ENCODE data around the gene MAJIN. TPM values are rescaled to one million over a fixed set of nuclear protein-coding genes. Genes with fewer than 3 reads are reported as not detected.

MAJIN gene
- polyA plus RNA-seq, 1 of the 3 experiments (the other 2 are of a cell fraction), result not detected

DNA sequence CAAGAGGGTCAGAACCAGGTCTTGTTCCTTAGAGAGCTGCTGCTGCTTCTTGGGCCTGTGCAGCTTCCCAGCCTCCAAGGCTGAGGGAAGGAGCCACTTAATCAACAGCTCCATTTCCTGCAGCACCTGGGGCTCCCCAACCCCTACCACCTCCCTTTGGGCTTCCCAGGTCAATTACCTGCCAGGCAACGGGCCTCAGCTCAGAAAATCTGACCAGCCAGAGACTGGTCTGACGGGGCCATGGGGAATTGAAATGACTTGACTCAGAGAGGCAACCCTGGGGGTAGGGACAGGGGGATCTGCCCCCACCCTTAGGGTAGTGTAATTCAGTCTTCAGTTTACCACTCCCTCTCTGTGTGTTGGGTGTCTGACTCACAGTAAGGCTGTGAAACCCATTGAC lies 4.7 kb upstream of the MAJIN start:
- TF ChIP-seq RAD21 (IDR thresholded peaks at IDR 0.05; ENCODE audit: low read length) (no peak), FOXJ3 (CRISPR knock-in tag; IDR thresholded peaks at IDR 0.05) (no peak), NRF1 (IDR thresholded peaks at IDR 0.05; ENCODE audit: low read depth, low read length) (no peak), EZH2phosphoT487 (IDR thresholded peaks at IDR 0.05; ENCODE audit: borderline replicate concordance, low read depth) (no peak), JUND (IDR thresholded peaks at IDR 0.05) (no peak), GATA2 (CRISPR knock-in tag; IDR thresholded peaks at IDR 0.05) (no peak), EP300 (IDR thresholded peaks at IDR 0.05; ENCODE audit: borderline replicate concordance in 1 of 2, low read depth in 1 of 2, low read length in 1 of 2) (no peak), TAF1 (IDR thresholded peaks at IDR 0.05; ENCODE audit: borderline replicate concordance, low read depth, low read length) (no peak)
- TF ChIP-seq, protein P1, sequence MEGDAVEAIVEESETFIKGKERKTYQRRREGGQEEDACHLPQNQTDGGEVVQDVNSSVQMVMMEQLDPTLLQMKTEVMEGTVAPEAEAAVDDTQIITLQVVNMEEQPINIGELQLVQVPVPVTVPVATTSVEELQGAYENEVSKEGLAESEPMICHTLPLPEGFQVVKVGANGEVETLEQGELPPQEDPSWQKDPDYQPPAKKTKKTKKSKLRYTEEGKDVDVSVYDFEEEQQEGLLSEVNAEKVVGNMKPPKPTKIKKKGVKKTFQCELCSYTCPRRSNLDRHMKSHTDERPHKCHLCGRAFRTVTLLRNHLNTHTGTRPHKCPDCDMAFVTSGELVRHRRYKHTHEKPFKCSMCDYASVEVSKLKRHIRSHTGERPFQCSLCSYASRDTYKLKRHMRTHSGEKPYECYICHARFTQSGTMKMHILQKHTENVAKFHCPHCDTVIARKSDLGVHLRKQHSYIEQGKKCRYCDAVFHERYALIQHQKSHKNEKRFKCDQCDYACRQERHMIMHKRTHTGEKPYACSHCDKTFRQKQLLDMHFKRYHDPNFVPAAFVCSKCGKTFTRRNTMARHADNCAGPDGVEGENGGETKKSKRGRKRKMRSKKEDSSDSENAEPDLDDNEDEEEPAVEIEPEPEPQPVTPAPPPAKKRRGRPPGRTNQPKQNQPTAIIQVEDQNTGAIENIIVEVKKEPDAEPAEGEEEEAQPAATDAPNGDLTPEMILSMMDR (IDR thresholded peaks at IDR 0.05), result no peak
- ChIA-PET CTCF (interaction anchor here (1.0 to 1.6 kb wide), 2 partner anchors 22 to 38 kb away, joined by 3 to 4 read pairs; partner anchors contain the start of gene ARL2), POLR2A (no interaction called here)
- H3K4me3 ChIP-seq (ENCODE audit: low read depth in 2 of 2, low read length in 1 of 2), result no peak overlapping the region
- H3K79me2 ChIP-seq (ENCODE audit: insufficient read depth), result no peaks in the 10 kb centered on the region
- H3K9me3 ChIP-seq, result no peaks in the 10 kb centered on the region
- H3K27ac ChIP-seq (ENCODE audit: low read depth in 2 of 2, low read length in 1 of 2), result no peak overlapping the region
- no peaks in the 10 kb centered on the region for H3F3A ChIP-seq (replicated peaks; ENCODE audit: insufficient read depth)
- no peaks in the 10 kb centered on the region for H3K9me2 ChIP-seq
- WGBS (ENCODE audit: low lambda C conversion rate), result 30% methylated on average over 2 of the region's 2 CpGs
- no peaks in the 10 kb centered on the region for H4K20me1 ChIP-seq (ENCODE audit: insufficient read depth)
- no peak for DNase-seq
- no peaks in the 10 kb centered on the region for H3K4me1 ChIP-seq (ENCODE audit: control insufficient read depth in 1 of 2, insufficient read depth in 2 of 2, low read depth in 1 of 2, low read length in 1 of 2)
- no peaks in the 10 kb centered on the region for H3K36me3 ChIP-seq (replicated peaks in 1 of 2; ENCODE audit: control insufficient read depth in 1 of 2, insufficient read depth in 2 of 2, low read length in 1 of 2)
- no peak overlapping the region for H3K4me2 ChIP-seq
- H2AFZ ChIP-seq (ENCODE audit: low read depth), result no peak overlapping the region
- no peak overlapping the region for H3K9ac ChIP-seq
- H3K27me3 ChIP-seq (ENCODE audit: insufficient read depth), result no peaks in the 10 kb centered on the region

DNA sequence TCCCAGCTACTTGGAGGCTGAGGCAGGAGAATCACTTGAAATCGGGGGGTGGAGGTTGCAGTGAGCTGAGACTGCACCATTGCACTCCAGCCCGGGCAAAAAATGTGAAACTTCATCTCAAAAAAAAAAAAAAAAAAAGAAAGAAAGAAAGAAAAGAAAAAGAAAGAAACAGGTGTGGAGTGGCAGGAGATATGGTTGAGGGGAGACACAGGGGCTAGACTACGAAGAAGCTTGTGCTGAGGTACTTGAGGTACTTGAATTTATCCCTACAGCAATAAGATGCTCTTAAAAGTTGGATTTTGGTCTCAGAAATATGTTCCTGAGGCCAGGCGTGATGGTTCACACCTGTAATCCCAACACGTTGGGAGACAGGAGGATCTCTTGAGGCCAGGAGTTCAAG lies 2.2 kb upstream of the MAJIN start:
- POLR2A ChIA-PET, result no interaction called here
- H3K9ac ChIP-seq, result no peak overlapping the region
- WGBS (ENCODE audit: low lambda C conversion rate), result 38% methylated on average over 5 of the region's 5 CpGs
- H3K4me3 ChIP-seq (ENCODE audit: low read depth in 2 of 2, low read length in 1 of 2), result no peak overlapping the region
- TF ChIP-seq TAF1 (IDR thresholded peaks at IDR 0.05; ENCODE audit: borderline replicate concordance, low read depth, low read length) (no peak), GABPA (IDR thresholded peaks at IDR 0.05; ENCODE audit: low read depth) (no peak), NFIC (IDR thresholded peaks at IDR 0.05; ENCODE audit: borderline replicate concordance) (no peak), FOXM1 (IDR thresholded peaks at IDR 0.05; ENCODE audit: low read depth) (no peak), EP300 (IDR thresholded peaks at IDR 0.05; ENCODE audit: borderline replicate concordance in 1 of 2, low read depth in 1 of 2, low read length in 1 of 2) (no peak), EZH2phosphoT487 (IDR thresholded peaks at IDR 0.05; ENCODE audit: borderline replicate concordance, low read depth) (no peak)
- H3K4me1 ChIP-seq (ENCODE audit: control insufficient read depth in 1 of 2, insufficient read depth in 2 of 2, low read depth in 1 of 2, low read length in 1 of 2), result no peaks in the 10 kb centered on the region
- no peaks in the 10 kb centered on the region for H3K79me2 ChIP-seq (ENCODE audit: insufficient read depth)
- H2AFZ ChIP-seq (ENCODE audit: low read depth), result no peak overlapping the region
- H4K20me1 ChIP-seq (ENCODE audit: insufficient read depth), result no peaks in the 10 kb centered on the region
- no peaks in the 10 kb centered on the region for H3K9me2 ChIP-seq
- H3K9me3 ChIP-seq, result no peaks in the 10 kb centered on the region
- H3K27ac ChIP-seq (ENCODE audit: low read depth in 2 of 2, low read length in 1 of 2), result no peak overlapping the region
- CTCF ChIA-PET, result no interaction called here
- H3K4me2 ChIP-seq, result no peak overlapping the region
- peaks cover 3% of the 10 kb centered on the region for H3F3A ChIP-seq (replicated peaks; ENCODE audit: insufficient read depth)
- no peaks in the 10 kb centered on the region for H3K27me3 ChIP-seq (ENCODE audit: insufficient read depth)
- H3K36me3 ChIP-seq (replicated peaks in 1 of 2; ENCODE audit: control insufficient read depth in 1 of 2, insufficient read depth in 2 of 2, low read length in 1 of 2), result no peaks in the 10 kb centered on the region
- DNase-seq, result no peak

All from SK-N-SH (cell line).